Stimulated activated memory B cell treated with anti-CD40 and anti-IgM and Interleukin-4, amounts not matched to agents 10 μg/mL and 1 μg/mL and 100 μg/mL, for 72 hours (primary cell): ENCODE data around the gene RIC8B.

Experiments
- ATAC-seq: fragments of 150-1000 bp; cut with Tn5 transposase; 2 replicates; pipeline ENCODE4 v1.10.0; 2021
- H3K27ac Mint-ChIP-seq: one replicate; pipeline ENCODE4 v1.8.0; 2022; ENCODE audit warnings: mild to moderate bottlenecking, mixed read lengths
- H3K27me3 Mint-ChIP-seq: one replicate; pipeline ENCODE4 v1.8.0; 2022; ENCODE audit warnings: mixed read lengths
- H3K36me3 Mint-ChIP-seq: one replicate; pipeline ENCODE4 v1.8.0; 2022; ENCODE audit warnings: mixed read lengths
- H3K4me1 Mint-ChIP-seq: one replicate; pipeline ENCODE4 v1.8.0; 2022; ENCODE audit warnings: mixed read lengths
- H3K4me3 Mint-ChIP-seq: one replicate; pipeline ENCODE4 v1.8.0; 2022; ENCODE audit warnings: mild to moderate bottlenecking, moderate library complexity, mixed read lengths
- H3K9me3 Mint-ChIP-seq: one replicate; pipeline ENCODE4 v1.8.0; 2022; ENCODE audit warnings: mixed read lengths

RIC8B gene

GRCh38 chr12:106815741-106816140 lies 41.3 kb downstream of the RIC8B start:
- ATAC-seq: no peak
- H3K4me3 Mint-ChIP-seq: no peak overlapping the region
- no peaks in the 10 kb centered on the region for H3K27me3 Mint-ChIP-seq
- no peaks in the 10 kb centered on the region for H3K9me3 Mint-ChIP-seq
- H3K4me1 Mint-ChIP-seq: no peaks in the 10 kb centered on the region
- H3K36me3 Mint-ChIP-seq: peaks cover 18% of the 10 kb centered on the region
- no peak overlapping the region for H3K27ac Mint-ChIP-seq

DNA sequence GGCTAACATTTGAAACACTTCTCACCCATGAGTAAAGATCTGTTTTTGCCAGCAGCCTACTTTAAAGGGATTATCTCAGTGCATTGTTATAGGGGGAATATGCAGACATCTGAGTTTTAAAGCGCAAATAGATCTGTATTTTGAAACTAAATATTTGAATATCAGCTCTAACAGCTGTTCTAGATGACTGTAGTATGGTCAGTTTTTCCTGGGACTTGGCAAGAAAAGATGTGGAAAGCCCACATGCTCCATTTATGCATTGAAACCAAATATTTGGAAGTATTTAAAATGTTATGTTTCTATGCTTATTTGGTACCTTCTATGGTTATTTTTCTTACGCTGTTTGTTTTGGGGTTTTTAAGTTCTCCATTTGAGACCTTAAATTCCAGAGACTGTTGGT lies 41.7 kb downstream of the RIC8B start:
- no peak overlapping the region for H3K4me3 Mint-ChIP-seq
- no peak overlapping the region for H3K27ac Mint-ChIP-seq
- no peak for ATAC-seq
- H3K36me3 Mint-ChIP-seq: peaks cover 21% of the 10 kb centered on the region
- no peaks in the 10 kb centered on the region for H3K9me3 Mint-ChIP-seq
- H3K27me3 Mint-ChIP-seq: no peaks in the 10 kb centered on the region
- no peaks in the 10 kb centered on the region for H3K4me1 Mint-ChIP-seq

DNA sequence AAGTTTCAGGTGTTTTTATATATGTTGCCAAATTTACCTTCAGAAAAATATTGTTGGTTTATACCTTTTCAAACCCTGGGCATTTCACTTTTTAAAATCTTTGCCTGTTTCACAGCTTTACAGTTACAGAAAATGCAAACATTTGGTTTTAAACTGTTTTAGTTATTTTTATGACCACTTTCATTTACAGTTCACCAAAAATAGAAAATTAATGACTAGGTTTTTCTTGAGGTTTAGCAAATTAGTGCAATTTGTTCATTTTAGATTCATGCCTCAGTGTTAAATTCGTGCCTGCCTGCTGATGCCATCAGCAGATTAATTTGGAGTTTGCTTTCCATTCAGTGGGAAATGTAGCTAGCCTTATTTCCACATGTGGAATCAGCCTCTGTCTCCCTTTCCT lies 45.5 kb downstream of the RIC8B start:
- no peak overlapping the region for H3K4me3 Mint-ChIP-seq
- H3K4me1 Mint-ChIP-seq: no peaks in the 10 kb centered on the region
- peaks cover 28% of the 10 kb centered on the region for H3K36me3 Mint-ChIP-seq
- no peaks in the 10 kb centered on the region for H3K9me3 Mint-ChIP-seq
- ATAC-seq: no peak
- no peak overlapping the region for H3K27ac Mint-ChIP-seq
- no peaks in the 10 kb centered on the region for H3K27me3 Mint-ChIP-seq

DNA sequence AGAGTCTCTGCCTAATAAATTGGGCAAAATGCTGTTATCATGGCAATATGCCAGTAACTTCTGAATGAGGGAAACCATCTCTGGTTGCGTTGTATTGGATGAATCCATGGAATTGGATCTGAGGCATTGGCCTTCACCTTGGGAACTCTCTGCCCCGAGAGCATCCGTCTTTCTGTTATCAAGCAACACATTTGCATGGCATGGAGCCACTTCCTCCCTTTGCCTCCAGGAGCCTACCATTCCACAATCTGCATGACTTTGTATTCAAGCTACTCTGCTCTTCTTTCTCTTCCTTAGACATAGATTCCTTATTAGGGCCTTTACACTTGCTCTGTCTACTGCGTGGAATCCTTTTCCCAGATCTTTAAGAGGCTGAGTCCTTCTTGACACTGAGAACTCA lies 57.2 kb downstream of the RIC8B start:
- Mint-ChIP-seq H3K4me3 (no peak overlapping the region), H3K9me3 (no peaks in the 10 kb centered on the region), H3K4me1 (no peaks in the 10 kb centered on the region), H3K36me3 (peaks cover 38% of the 10 kb centered on the region), H3K27ac (no peak overlapping the region), H3K27me3 (no peaks in the 10 kb centered on the region)
- ATAC-seq: no peak

- Mint-ChIP-seq H3K27ac (no peak overlapping the region), H3K27me3 (no peaks in the 10 kb centered on the region), H3K4me1 (no peaks in the 10 kb centered on the region), H3K9me3 (no peaks in the 10 kb centered on the region), H3K36me3 (peaks cover 17% of the 10 kb centered on the region), H3K4me3 (no peak overlapping the region)
- no peak for ATAC-seq
Measured at GRCh38 chr12:106837782-106838181, 63.3 kb downstream of the RIC8B start.

DNA sequence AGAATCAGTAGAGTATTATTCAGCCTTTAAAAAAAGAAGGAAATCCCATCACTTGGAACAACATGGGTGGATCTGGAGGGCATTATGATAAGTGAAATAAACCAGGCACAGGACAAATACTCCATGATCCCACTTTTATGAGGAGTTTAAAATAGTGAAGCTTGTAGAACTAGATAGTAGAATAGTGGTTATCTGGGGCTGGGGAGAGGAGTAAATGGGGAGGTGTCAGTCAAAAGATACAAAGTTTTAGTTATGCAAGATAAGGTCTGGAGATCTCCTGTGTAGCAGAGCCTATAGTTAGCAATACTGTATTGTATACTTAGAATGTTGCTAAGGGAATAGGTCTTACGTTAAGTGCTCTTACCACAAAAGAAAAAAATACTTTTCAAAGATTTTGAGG lies 64.9 kb downstream of the RIC8B start:
- no peak for ATAC-seq
- peaks cover 17% of the 10 kb centered on the region for H3K36me3 Mint-ChIP-seq
- H3K27ac Mint-ChIP-seq: no peak overlapping the region
- no peaks in the 10 kb centered on the region for H3K9me3 Mint-ChIP-seq
- H3K4me3 Mint-ChIP-seq: no peak overlapping the region
- no peaks in the 10 kb centered on the region for H3K27me3 Mint-ChIP-seq
- no peaks in the 10 kb centered on the region for H3K4me1 Mint-ChIP-seq

- Mint-ChIP-seq H3K4me3 (no peak overlapping the region), H3K36me3 (peaks cover 12% of the 10 kb centered on the region), H3K9me3 (no peaks in the 10 kb centered on the region), H3K27ac (no peak overlapping the region), H3K4me1 (no peaks in the 10 kb centered on the region), H3K27me3 (no peaks in the 10 kb centered on the region)
- no peak for ATAC-seq
Measured at GRCh38 chr12:106840243-106840642, 65.8 kb downstream of the RIC8B start.

GRCh38 chr12:106841510-106842302 lies 67.2 kb downstream of the RIC8B start:
- Mint-ChIP-seq H3K4me3 (no peak overlapping the region), H3K9me3 (no peaks in the 10 kb centered on the region), H3K4me1 (no peaks in the 10 kb centered on the region), H3K27ac (no peak overlapping the region), H3K27me3 (no peaks in the 10 kb centered on the region), H3K36me3 (peaks cover 4% of the 10 kb centered on the region)
- ATAC-seq: no peak

DNA sequence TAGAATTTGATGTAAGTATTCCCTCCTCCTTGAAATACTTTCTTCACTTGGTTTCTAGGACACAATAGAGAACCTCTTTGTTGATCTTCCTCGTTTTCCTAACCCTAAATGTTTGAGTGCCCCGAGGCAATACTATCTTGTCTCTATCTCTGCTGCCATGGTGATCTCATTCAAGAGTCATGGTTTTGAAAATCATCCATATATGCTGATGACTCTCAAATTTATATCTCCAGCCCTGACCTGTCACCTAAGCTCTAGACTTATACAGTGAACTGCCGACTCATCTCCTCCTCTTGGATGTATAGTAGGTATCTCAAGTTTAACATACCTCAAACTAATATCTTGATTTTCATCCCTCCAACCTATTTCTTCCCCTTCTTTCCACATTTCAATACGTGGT lies 71.4 kb downstream of the RIC8B start:
- H3K9me3 Mint-ChIP-seq: no peaks in the 10 kb centered on the region
- H3K27ac Mint-ChIP-seq: no peak overlapping the region
- H3K4me1 Mint-ChIP-seq: no peaks in the 10 kb centered on the region
- no peak for ATAC-seq
- H3K4me3 Mint-ChIP-seq: no peak overlapping the region
- H3K27me3 Mint-ChIP-seq: no peaks in the 10 kb centered on the region
- peaks cover 7% of the 10 kb centered on the region for H3K36me3 Mint-ChIP-seq

DNA sequence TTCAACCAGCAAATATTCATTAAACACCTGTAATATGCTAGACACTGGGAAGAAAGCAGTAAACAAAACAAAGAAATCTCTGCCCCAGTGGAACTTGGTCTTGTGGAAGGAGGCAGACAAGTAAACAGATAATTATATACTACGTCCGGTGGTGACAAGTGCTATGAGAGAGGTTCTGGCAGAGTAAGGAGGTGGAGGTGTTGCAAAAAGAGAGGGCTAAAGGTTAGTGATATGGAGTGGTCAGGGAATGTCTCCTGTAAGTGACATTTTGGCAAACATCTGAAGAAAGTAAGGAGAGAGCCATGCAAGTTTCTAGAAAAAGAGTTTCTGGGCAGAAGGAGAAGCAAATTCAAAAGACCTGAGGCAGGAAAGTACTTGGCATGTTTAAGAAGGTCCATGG lies 73.4 kb downstream of the RIC8B start:
- Mint-ChIP-seq H3K27me3 (no peaks in the 10 kb centered on the region), H3K4me3 (no peak overlapping the region), H3K4me1 (no peaks in the 10 kb centered on the region), H3K36me3 (peaks cover 13% of the 10 kb centered on the region), H3K9me3 (no peaks in the 10 kb centered on the region), H3K27ac (no peak overlapping the region)
- ATAC-seq: no peak

DNA sequence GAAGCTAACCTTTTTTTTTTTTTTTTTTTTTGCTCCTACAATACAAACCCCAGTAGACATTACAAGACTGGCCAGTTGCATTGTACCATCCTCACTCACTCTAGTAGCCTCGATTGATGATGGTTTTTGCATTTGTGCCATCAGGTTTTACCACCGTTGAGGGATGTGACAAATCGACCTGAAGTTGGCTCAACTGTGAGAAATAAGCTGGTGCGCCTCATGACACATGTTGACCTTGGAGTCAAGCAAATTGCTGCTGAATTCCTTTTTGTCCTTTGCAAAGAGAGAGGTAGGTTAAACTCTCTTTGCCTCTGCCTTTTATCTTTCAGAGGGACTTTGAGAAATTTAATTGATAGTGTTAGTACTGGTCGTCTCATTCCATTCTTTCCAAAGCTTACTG lies 76.8 kb downstream of the RIC8B start:
- no peak overlapping the region for H3K27ac Mint-ChIP-seq
- no peaks in the 10 kb centered on the region for H3K27me3 Mint-ChIP-seq
- no peaks in the 10 kb centered on the region for H3K4me1 Mint-ChIP-seq
- H3K4me3 Mint-ChIP-seq: no peak overlapping the region
- peaks cover 23% of the 10 kb centered on the region for H3K36me3 Mint-ChIP-seq
- H3K9me3 Mint-ChIP-seq: no peaks in the 10 kb centered on the region
- ATAC-seq: no peak

GRCh38 chr12:106854723-106855122 lies 80.2 kb downstream of the RIC8B start:
- no peak for ATAC-seq
- H3K4me3 Mint-ChIP-seq: no peak overlapping the region
- H3K4me1 Mint-ChIP-seq: no peaks in the 10 kb centered on the region
- H3K9me3 Mint-ChIP-seq: no peaks in the 10 kb centered on the region
- no peak overlapping the region for H3K27ac Mint-ChIP-seq
- no peaks in the 10 kb centered on the region for H3K27me3 Mint-ChIP-seq
- peaks cover 39% of the 10 kb centered on the region for H3K36me3 Mint-ChIP-seq

DNA sequence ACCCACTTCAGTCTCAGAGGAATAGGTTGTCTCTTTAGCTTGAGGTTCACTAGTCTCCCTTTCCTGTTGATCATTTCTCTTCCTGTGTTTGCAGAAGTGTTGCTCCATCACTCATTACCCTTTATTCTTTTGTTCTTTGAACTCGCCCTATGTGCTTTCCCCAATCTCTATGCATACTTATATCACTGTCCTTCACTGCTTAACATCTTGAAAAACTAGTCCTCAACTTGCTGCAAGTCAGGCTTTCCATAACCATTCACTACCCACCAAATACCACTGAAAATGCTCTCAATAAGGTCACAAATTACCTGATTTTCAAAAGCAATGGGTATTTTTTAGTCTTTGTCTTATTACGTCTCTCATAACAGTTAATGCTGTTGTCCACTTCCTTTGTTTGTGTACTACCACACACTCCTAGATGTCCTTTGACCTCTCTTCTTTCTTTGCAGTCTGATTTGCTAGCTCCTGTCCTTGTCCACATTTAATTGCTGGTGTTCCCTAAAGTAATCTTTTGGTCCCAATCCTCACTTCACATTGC lies 80.8 kb downstream of the RIC8B start:
- no peak for ATAC-seq
- no peak overlapping the region for H3K27ac Mint-ChIP-seq
- no peaks in the 10 kb centered on the region for H3K27me3 Mint-ChIP-seq
- H3K4me1 Mint-ChIP-seq: no peaks in the 10 kb centered on the region
- H3K36me3 Mint-ChIP-seq: peaks cover 40% of the 10 kb centered on the region
- no peak overlapping the region for H3K4me3 Mint-ChIP-seq
- H3K9me3 Mint-ChIP-seq: no peaks in the 10 kb centered on the region

GRCh38 chr12:106861984-106862916 lies 87.8 kb downstream of the RIC8B start:
- no peak overlapping the region for H3K4me3 Mint-ChIP-seq
- no peak for ATAC-seq
- H3K27me3 Mint-ChIP-seq: no peaks in the 10 kb centered on the region
- H3K9me3 Mint-ChIP-seq: no peaks in the 10 kb centered on the region
- no peak overlapping the region for H3K27ac Mint-ChIP-seq
- peaks cover 61% of the 10 kb centered on the region for H3K36me3 Mint-ChIP-seq
- H3K4me1 Mint-ChIP-seq: no peaks in the 10 kb centered on the region

DNA sequence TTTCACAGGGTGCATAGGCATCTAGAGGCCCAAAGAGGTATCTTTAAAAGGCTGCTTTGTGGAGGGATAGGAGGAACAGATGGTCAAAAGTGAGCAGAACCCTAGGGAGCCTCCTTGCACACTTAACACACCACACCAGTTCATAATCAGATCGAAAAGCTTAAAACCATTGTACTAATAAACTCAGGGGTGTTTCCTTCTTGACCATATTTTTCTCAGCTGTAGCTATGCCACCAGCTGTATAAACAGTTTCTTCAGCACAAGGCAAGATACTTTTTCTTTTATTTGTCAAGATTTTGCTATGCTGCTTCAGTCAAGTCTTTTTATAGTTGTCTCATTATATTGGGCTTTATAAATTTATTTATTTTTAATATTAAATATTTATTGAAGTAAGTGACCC lies 88.7 kb downstream of the RIC8B start:
- Mint-ChIP-seq H3K4me1 (no peaks in the 10 kb centered on the region), H3K9me3 (no peaks in the 10 kb centered on the region), H3K4me3 (no peak overlapping the region), H3K27me3 (no peaks in the 10 kb centered on the region), H3K36me3 (peaks cover 64% of the 10 kb centered on the region), H3K27ac (no peak overlapping the region)
- no peak for ATAC-seq
